H1 (cell line): ENCODE results near the gene TRABD2B.

Experiments
- BACH1 ChIP-seq: IDR thresholded peaks from 2 replicates; pipeline ENCODE4 v1.6.1; 2012; ENCODE audit warnings: low read length, improper control_type of control experiment
- CHD2 ChIP-seq: IDR thresholded peaks from 2 replicates; pipeline ENCODE4 v1.6.1; 2012; ENCODE audit warnings: low read length, improper control_type of control experiment
- CTBP2 ChIP-seq: IDR thresholded peaks from 2 replicates; pipeline ENCODE4 v1.7.0; 2011; ENCODE audit warnings: borderline replicate concordance, mild to moderate bottlenecking, moderate library complexity, mixed read lengths, low read length; ENCODE audit not compliant: insufficient read depth, insufficient read length
- EP300 ChIP-seq, 2 experiments: IDR thresholded peaks; 1 replicate in 1 of 2; 2 replicates in 1 of 2; pipeline ENCODE4 v1.6.1; 2011 to 2012; ENCODE audit warnings: low read depth in 2 of 2, low read length in 2 of 2, mild to moderate bottlenecking in 2 of 2, borderline replicate concordance in 1 of 2, inconsistent platforms in 1 of 2, moderate library complexity in 1 of 2
- POLR2A ChIP-seq, 2 experiments: IDR thresholded peaks; 1 replicate in 1 of 2; 2 replicates in 1 of 2; pipeline ENCODE4 v1.6.1; 2011; ENCODE audit warnings: low read depth in 2 of 2, low read length in 2 of 2, mild to moderate bottlenecking in 2 of 2; ENCODE audit errors: control extremely low read depth in 1 of 2
- TCF12 ChIP-seq: IDR thresholded peaks from 2 replicates; pipeline ENCODE4 v1.6.1; 2011; ENCODE audit warnings: low read depth, mild to moderate bottlenecking, low read length
- TF ChIP-seq, protein P1 (sequence below): IDR thresholded peaks from 2 replicates; pipeline ENCODE4 v1.6.1; 2011; ENCODE audit warnings: low read length, improper control_type of control experiment
- TF ChIP-seq, protein P2 (sequence below): IDR thresholded peaks from 2 replicates; pipeline ENCODE4 v1.6.1; 2012; ENCODE audit warnings: inconsistent platforms
- TF ChIP-seq, protein P3 (sequence below), 3 experiments: IDR thresholded peaks; 1 replicate in 2 of 3; 2 replicates in 1 of 3; pipeline versions ENCODE4 v1.5.1 to v1.6.1; 2011; ENCODE audit warnings: low read length in 3 of 3, mild to moderate bottlenecking in 3 of 3, inconsistent platforms in 2 of 3, low read depth in 1 of 3, moderate library complexity in 1 of 3; ENCODE audit not compliant: insufficient read depth in 1 of 3; ENCODE audit errors: control extremely low read depth in 1 of 3

DNA sequence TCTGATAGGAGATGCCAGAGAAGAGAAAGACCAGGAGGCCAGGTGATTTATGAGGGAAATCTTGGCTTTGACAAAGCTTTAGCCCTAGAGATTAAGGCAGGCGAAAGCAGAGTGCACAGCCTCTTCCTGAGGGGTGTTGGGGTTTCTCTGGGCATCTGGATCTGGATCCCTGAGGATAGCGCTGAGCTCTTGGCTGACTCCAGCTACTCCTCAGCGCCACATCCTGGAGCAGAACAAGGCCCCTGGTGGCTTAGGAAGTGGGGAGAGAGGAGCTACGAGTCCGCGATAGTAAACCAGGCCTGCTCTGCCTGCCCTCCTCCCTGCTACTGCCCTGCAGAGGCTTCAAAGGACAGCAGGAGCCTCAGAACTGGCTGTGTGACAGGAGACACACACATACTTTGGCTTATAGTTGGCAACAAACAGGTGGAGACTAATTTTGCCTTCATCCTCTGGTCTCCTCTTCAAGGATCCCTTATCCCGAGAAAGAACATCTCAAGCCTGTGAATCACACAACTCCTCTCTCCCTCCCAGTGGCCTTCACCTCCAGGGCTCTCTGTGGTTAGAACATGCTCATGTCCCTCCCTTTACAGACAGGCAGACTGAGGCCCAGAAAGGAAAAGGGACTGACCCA is 66.9 kb downstream of the TRABD2B start:
- TF ChIP-seq, protein P1, sequence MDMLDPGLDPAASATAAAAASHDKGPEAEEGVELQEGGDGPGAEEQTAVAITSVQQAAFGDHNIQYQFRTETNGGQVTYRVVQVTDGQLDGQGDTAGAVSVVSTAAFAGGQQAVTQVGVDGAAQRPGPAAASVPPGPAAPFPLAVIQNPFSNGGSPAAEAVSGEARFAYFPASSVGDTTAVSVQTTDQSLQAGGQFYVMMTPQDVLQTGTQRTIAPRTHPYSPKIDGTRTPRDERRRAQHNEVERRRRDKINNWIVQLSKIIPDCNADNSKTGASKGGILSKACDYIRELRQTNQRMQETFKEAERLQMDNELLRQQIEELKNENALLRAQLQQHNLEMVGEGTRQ: no peak
- no peak for TF ChIP-seq EP300 (IDR thresholded peaks at IDR 0.05; ENCODE audit: borderline replicate concordance in 1 of 2, low read depth in 2 of 2, low read length in 2 of 2)
- TF ChIP-seq CTBP2: no peak
- TF ChIP-seq, protein P2, sequence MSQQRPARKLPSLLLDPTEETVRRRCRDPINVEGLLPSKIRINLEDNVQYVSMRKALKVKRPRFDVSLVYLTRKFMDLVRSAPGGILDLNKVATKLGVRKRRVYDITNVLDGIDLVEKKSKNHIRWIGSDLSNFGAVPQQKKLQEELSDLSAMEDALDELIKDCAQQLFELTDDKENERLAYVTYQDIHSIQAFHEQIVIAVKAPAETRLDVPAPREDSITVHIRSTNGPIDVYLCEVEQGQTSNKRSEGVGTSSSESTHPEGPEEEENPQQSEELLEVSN: no peak
- no peak for TF ChIP-seq BACH1
- TF ChIP-seq TCF12: no peak
- TF ChIP-seq CHD2: no peak
- no peak for TF ChIP-seq POLR2A (IDR thresholded peaks at IDR 0.05; ENCODE audit: control extremely low read depth in 1 of 2, low read depth in 2 of 2, low read length in 2 of 2)
- TF ChIP-seq, protein P3, sequence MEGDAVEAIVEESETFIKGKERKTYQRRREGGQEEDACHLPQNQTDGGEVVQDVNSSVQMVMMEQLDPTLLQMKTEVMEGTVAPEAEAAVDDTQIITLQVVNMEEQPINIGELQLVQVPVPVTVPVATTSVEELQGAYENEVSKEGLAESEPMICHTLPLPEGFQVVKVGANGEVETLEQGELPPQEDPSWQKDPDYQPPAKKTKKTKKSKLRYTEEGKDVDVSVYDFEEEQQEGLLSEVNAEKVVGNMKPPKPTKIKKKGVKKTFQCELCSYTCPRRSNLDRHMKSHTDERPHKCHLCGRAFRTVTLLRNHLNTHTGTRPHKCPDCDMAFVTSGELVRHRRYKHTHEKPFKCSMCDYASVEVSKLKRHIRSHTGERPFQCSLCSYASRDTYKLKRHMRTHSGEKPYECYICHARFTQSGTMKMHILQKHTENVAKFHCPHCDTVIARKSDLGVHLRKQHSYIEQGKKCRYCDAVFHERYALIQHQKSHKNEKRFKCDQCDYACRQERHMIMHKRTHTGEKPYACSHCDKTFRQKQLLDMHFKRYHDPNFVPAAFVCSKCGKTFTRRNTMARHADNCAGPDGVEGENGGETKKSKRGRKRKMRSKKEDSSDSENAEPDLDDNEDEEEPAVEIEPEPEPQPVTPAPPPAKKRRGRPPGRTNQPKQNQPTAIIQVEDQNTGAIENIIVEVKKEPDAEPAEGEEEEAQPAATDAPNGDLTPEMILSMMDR (IDR thresholded peaks at IDR 0.05; ENCODE audit: control extremely low read depth in 1 of 3, insufficient read depth in 1 of 3, low read depth in 1 of 3, low read length in 3 of 3): no peak
